ENCODE measurements around the gene PRSS56.

Gene PRSS56

GRCh38 chr2:232519581-232520438, at the start of gene PRSS56:
Gene PRSS56, plus strand, starts transcription at chr2:232520388. Its CDS starts 211 bp downstream, at chr2:232520599.
- Histone ChIP-seq H3K36me3 (ENCODE audit: control insufficient read depth in 1 of 2, insufficient read depth in 2 of 2, low read length in 2 of 2) (no peaks in the 10 kb centered on the region), H3K4me1 (ENCODE audit: control insufficient read depth in 1 of 2, insufficient read depth in 2 of 2, low read length in 2 of 2) (peaks cover 0 to 5% of the 10 kb centered on the region in 2 donors), H3K4me3 (ENCODE audit: low read depth in 1 of 2, low read length in 2 of 2) (no peak within 1 kb of the TSS), H3K9ac (ENCODE audit: low read depth in 1 of 2, low read length in 2 of 2) (no peak within 1 kb of the TSS), H3K27me3 (ENCODE audit: control insufficient read depth in 1 of 2, insufficient read depth in 2 of 2, low read length in 2 of 2) (peaks cover 33 to 44% of the 10 kb centered on the region in 2 donors), H3K9me3 (ENCODE audit: control insufficient read depth in 1 of 2, low read length in 2 of 2) (no peaks in the 10 kb centered on the region), H3K27ac (ENCODE audit: low read depth, low read length) (no peak within 1 kb of the TSS)

GRCh38 chr2:232473467-232473890, 46.7 kb upstream of the PRSS56 start:
- H3K4me1 ChIP-seq (ENCODE audit: control insufficient read depth in 1 of 2, insufficient read depth in 2 of 2, low read length in 2 of 2) = no peaks in the 10 kb centered on the region
- no peaks in the 10 kb centered on the region for H3K36me3 ChIP-seq (ENCODE audit: control insufficient read depth in 1 of 2, insufficient read depth in 2 of 2, low read length in 2 of 2)
- no peak overlapping the region for H3K4me3 ChIP-seq (ENCODE audit: low read depth in 1 of 2, low read length in 2 of 2)
- no peaks in the 10 kb centered on the region for H3K9me3 ChIP-seq (ENCODE audit: control insufficient read depth in 1 of 2, low read length in 2 of 2)
- H3K9ac ChIP-seq (ENCODE audit: low read depth in 1 of 2, low read length in 2 of 2) = no peak overlapping the region
- no peak overlapping the region for H3K27ac ChIP-seq (ENCODE audit: low read depth, low read length)
- H3K27me3 ChIP-seq (ENCODE audit: control insufficient read depth in 1 of 2, insufficient read depth in 2 of 2, low read length in 2 of 2) = peaks cover 9 to 11% of the 10 kb centered on the region in 2 donors

- Histone ChIP-seq H3K4me1 (ENCODE audit: control insufficient read depth in 1 of 2, insufficient read depth in 2 of 2, low read length in 2 of 2) (no peaks in the 10 kb centered on the region), H3K9ac (ENCODE audit: low read depth in 1 of 2, low read length in 2 of 2) (no peak overlapping the region), H3K27ac (ENCODE audit: low read depth, low read length) (no peak overlapping the region), H3K36me3 (ENCODE audit: control insufficient read depth in 1 of 2, insufficient read depth in 2 of 2, low read length in 2 of 2) (no peaks in the 10 kb centered on the region), H3K27me3 (ENCODE audit: control insufficient read depth in 1 of 2, insufficient read depth in 2 of 2, low read length in 2 of 2) (peaks cover 8 to 9% of the 10 kb centered on the region in 2 donors), H3K9me3 (ENCODE audit: control insufficient read depth in 1 of 2, low read length in 2 of 2) (no peaks in the 10 kb centered on the region), H3K4me3 (ENCODE audit: low read depth in 1 of 2, low read length in 2 of 2) (no peak overlapping the region)
These were observed 44.1 kb upstream of the PRSS56 start for GRCh38 chr2:232476045-232476444.

- no peaks in the 10 kb centered on the region for H3K4me1 ChIP-seq (ENCODE audit: control insufficient read depth in 1 of 2, insufficient read depth in 2 of 2, low read length in 2 of 2)
- H3K9ac ChIP-seq (ENCODE audit: low read depth in 1 of 2, low read length in 2 of 2) = no peak overlapping the region
- H3K36me3 ChIP-seq (ENCODE audit: control insufficient read depth in 1 of 2, insufficient read depth in 2 of 2, low read length in 2 of 2) = no peaks in the 10 kb centered on the region
- H3K27me3 ChIP-seq (ENCODE audit: control insufficient read depth in 1 of 2, insufficient read depth in 2 of 2, low read length in 2 of 2) = peaks cover 8 to 9% of the 10 kb centered on the region in 2 donors
- H3K4me3 ChIP-seq (ENCODE audit: low read depth in 1 of 2, low read length in 2 of 2) = no peak overlapping the region
- no peak overlapping the region for H3K27ac ChIP-seq (ENCODE audit: low read depth, low read length)
- H3K9me3 ChIP-seq (ENCODE audit: control insufficient read depth in 1 of 2, low read length in 2 of 2) = no peaks in the 10 kb centered on the region
These were observed 43.4 kb upstream of the PRSS56 start for GRCh38 chr2:232476791-232477190.

- peaks cover 5 to 9% of the 10 kb centered on the region in 2 donors for H3K27me3 ChIP-seq (ENCODE audit: control insufficient read depth in 1 of 2, insufficient read depth in 2 of 2, low read length in 2 of 2)
- no peak overlapping the region for H3K4me3 ChIP-seq (ENCODE audit: low read depth in 1 of 2, low read length in 2 of 2)
These were observed 42.3 kb upstream of the PRSS56 start for GRCh38 chr2:232477751-232478510.

GRCh38 chr2:232478571-232479340, 41.4 kb upstream of the PRSS56 start:
- no peak overlapping the region for H3K9ac ChIP-seq (ENCODE audit: low read depth in 1 of 2, low read length in 2 of 2)
- H3K27me3 ChIP-seq (ENCODE audit: control insufficient read depth in 1 of 2, insufficient read depth in 2 of 2, low read length in 2 of 2) = peaks cover 5 to 9% of the 10 kb centered on the region in 2 donors
- H3K4me1 ChIP-seq (ENCODE audit: control insufficient read depth in 1 of 2, insufficient read depth in 2 of 2, low read length in 2 of 2) = no peaks in the 10 kb centered on the region

More at GRCh38 chr2:232477751-232478510, 42.3 kb upstream of the PRSS56 start:
- no peak overlapping the region for H3K27ac ChIP-seq (ENCODE audit: low read depth, low read length)
- no peaks in the 10 kb centered on the region for H3K36me3 ChIP-seq (ENCODE audit: control insufficient read depth in 1 of 2, insufficient read depth in 2 of 2, low read length in 2 of 2)
- no peaks in the 10 kb centered on the region for H3K4me1 ChIP-seq (ENCODE audit: control insufficient read depth in 1 of 2, insufficient read depth in 2 of 2, low read length in 2 of 2)
- no peak overlapping the region for H3K9ac ChIP-seq (ENCODE audit: low read depth in 1 of 2, low read length in 2 of 2)
- no peaks in the 10 kb centered on the region for H3K9me3 ChIP-seq (ENCODE audit: control insufficient read depth in 1 of 2, low read length in 2 of 2)

GRCh38 chr2:232479341-232480200, 40.6 kb upstream of the PRSS56 start:
- no peak overlapping the region for H3K4me3 ChIP-seq (ENCODE audit: low read depth in 1 of 2, low read length in 2 of 2)
- no peak overlapping the region for H3K9ac ChIP-seq (ENCODE audit: low read depth in 1 of 2, low read length in 2 of 2)
- peaks cover 12 to 13% of the 10 kb centered on the region in 2 donors for H3K27me3 ChIP-seq (ENCODE audit: control insufficient read depth in 1 of 2, insufficient read depth in 2 of 2, low read length in 2 of 2)
- H3K36me3 ChIP-seq (ENCODE audit: control insufficient read depth in 1 of 2, insufficient read depth in 2 of 2, low read length in 2 of 2) = no peaks in the 10 kb centered on the region
- H3K27ac ChIP-seq (ENCODE audit: low read depth, low read length) = no peak overlapping the region
- no peaks in the 10 kb centered on the region for H3K4me1 ChIP-seq (ENCODE audit: control insufficient read depth in 1 of 2, insufficient read depth in 2 of 2, low read length in 2 of 2)
- H3K9me3 ChIP-seq (ENCODE audit: control insufficient read depth in 1 of 2, low read length in 2 of 2) = no peaks in the 10 kb centered on the region

More at GRCh38 chr2:232478571-232479340, 41.4 kb upstream of the PRSS56 start:
- H3K9me3 ChIP-seq (ENCODE audit: control insufficient read depth in 1 of 2, low read length in 2 of 2) = no peaks in the 10 kb centered on the region
- H3K4me3 ChIP-seq (ENCODE audit: low read depth in 1 of 2, low read length in 2 of 2) = no peak overlapping the region
- no peak overlapping the region for H3K27ac ChIP-seq (ENCODE audit: low read depth, low read length)
- no peaks in the 10 kb centered on the region for H3K36me3 ChIP-seq (ENCODE audit: control insufficient read depth in 1 of 2, insufficient read depth in 2 of 2, low read length in 2 of 2)

- no peaks in the 10 kb centered on the region for H3K9me3 ChIP-seq (ENCODE audit: control insufficient read depth in 1 of 2, low read length in 2 of 2)
- no peaks in the 10 kb centered on the region for H3K36me3 ChIP-seq (ENCODE audit: control insufficient read depth in 1 of 2, insufficient read depth in 2 of 2, low read length in 2 of 2)
- no peaks in the 10 kb centered on the region for H3K4me1 ChIP-seq (ENCODE audit: control insufficient read depth in 1 of 2, insufficient read depth in 2 of 2, low read length in 2 of 2)
- H3K9ac ChIP-seq (ENCODE audit: low read depth in 1 of 2, low read length in 2 of 2) = no peak overlapping the region
- peaks cover 15 to 21% of the 10 kb centered on the region in 2 donors for H3K27me3 ChIP-seq (ENCODE audit: control insufficient read depth in 1 of 2, insufficient read depth in 2 of 2, low read length in 2 of 2)
- H3K27ac ChIP-seq (ENCODE audit: low read depth, low read length) = no peak overlapping the region
- H3K4me3 ChIP-seq (ENCODE audit: low read depth in 1 of 2, low read length in 2 of 2) = no peak overlapping the region
These were observed 39.7 kb upstream of the PRSS56 start for GRCh38 chr2:232480201-232481190.

All from duodenal mucosa (tissue), 2 donors.